GM23338 (cell line): Measurements from ENCODE around the gene ZNF230. TPM values are rescaled to one million over a fixed set of nuclear protein-coding genes. Genes with fewer than 3 reads are reported as not detected.

Experiments used
- ATAC-seq: fragments of 200-7000 bp; cut with Tn5 transposase; 3 replicates; pipeline ENCODE4 v1.9.1; 2020
- DNase-seq: peaks from one replicate; pipeline ENCODE4 v3.0.0-alpha.2; 2015; ENCODE audit warnings: low spot score
- H2AFZ ChIP-seq: fragments of 200-600 bp; sonication (generic); 2 replicates; pipeline ENCODE4 v1.8.0; 2016; ENCODE audit warnings: antibody characterized with exemption, mild to moderate bottlenecking, moderate library complexity
- H3F3A ChIP-seq: fragments of 200-600 bp; sonication (generic); replicated peaks from 2 replicates; pipeline ENCODE4 v1.8.0; 2017; ENCODE audit warnings: antibody characterized with exemption, mixed run types, low read depth
- H3K27ac ChIP-seq: fragments of 200-600 bp; sonication (generic); 2 replicates; pipeline ENCODE4 v1.6.1; 2016; ENCODE audit warnings: low read depth
- H3K27me3 ChIP-seq: fragments of 200-600 bp; sonication (generic); 2 replicates; pipeline ENCODE4 v1.8.0; 2016; ENCODE audit warnings: mild to moderate bottlenecking, mixed run types, moderate library complexity; ENCODE audit not compliant: insufficient read depth
- H3K36me3 ChIP-seq: fragments of 200-600 bp; sonication (generic); 2 replicates; pipeline ENCODE4 v1.8.0; 2016; ENCODE audit warnings: mild to moderate bottlenecking; ENCODE audit not compliant: insufficient read depth
- H3K4me1 ChIP-seq: fragments of 200-600 bp; sonication (generic); 2 replicates; pipeline ENCODE4 v1.8.0; 2016; ENCODE audit warnings: mild to moderate bottlenecking, moderate library complexity; ENCODE audit not compliant: insufficient read depth
- H3K4me2 ChIP-seq: fragments of 200-600 bp; sonication (generic); 2 replicates; pipeline ENCODE4 v1.7.1; 2017; ENCODE audit warnings: mixed run types
- H3K4me3 ChIP-seq: fragments of 200-600 bp; sonication (generic); 2 replicates; pipeline ENCODE4 v1.6.1; 2016; ENCODE audit warnings: mixed run types
- H3K79me2 ChIP-seq: fragments of 200-600 bp; sonication (generic); replicated peaks from 2 replicates; pipeline ENCODE4 v1.8.0; 2017; ENCODE audit warnings: mild to moderate bottlenecking; ENCODE audit not compliant: insufficient read depth
- H3K9me2 ChIP-seq: fragments of 200-600 bp; sonication (generic); 2 replicates; pipeline ENCODE4 v1.8.0; 2017; ENCODE audit not compliant: insufficient read depth
- H4K20me1 ChIP-seq: fragments of 200-600 bp; sonication (generic); replicated peaks from 2 replicates; pipeline ENCODE4 v1.8.0; 2017; ENCODE audit warnings: mild to moderate bottlenecking; ENCODE audit not compliant: insufficient read depth
- H3K27ac Mint-ChIP-seq: 2 replicates; pipeline ENCODE4 v1.8.0; 2020; ENCODE audit warnings: inconsistent platforms, mild to moderate bottlenecking, moderate library complexity, mixed read lengths
- H3K27me3 Mint-ChIP-seq: 3 replicates; pipeline ENCODE4 v1.8.0; 2022; ENCODE audit warnings: low read depth, mild to moderate bottlenecking, moderate library complexity, mixed read lengths, inconsistent platforms; ENCODE audit not compliant: insufficient read depth, poor library complexity
- H3K36me3 Mint-ChIP-seq: 3 replicates; pipeline ENCODE4 v1.8.0; 2021; ENCODE audit warnings: low read depth, mild to moderate bottlenecking, inconsistent platforms, moderate library complexity, mixed read lengths
- H3K4me1 Mint-ChIP-seq: 3 replicates; pipeline ENCODE4 v1.8.0; 2020; ENCODE audit warnings: mild to moderate bottlenecking, inconsistent platforms, mixed read lengths
- H3K4me3 Mint-ChIP-seq: 3 replicates; pipeline ENCODE4 v1.8.0; 2021; ENCODE audit warnings: moderate library complexity, mild to moderate bottlenecking, inconsistent platforms, mixed read lengths
- H3K9me3 Mint-ChIP-seq: 3 replicates; pipeline ENCODE4 v1.8.0; 2020; ENCODE audit warnings: moderate library complexity, mild to moderate bottlenecking, inconsistent platforms, mixed read lengths
- CREB1 ChIP-seq: fragments of 250-450 bp; sonication (Bioruptor Pico); IDR thresholded peaks from 2 replicates; pipeline ENCODE4 v1.5.0; 2020; ENCODE audit warnings: low read depth, mild to moderate bottlenecking, moderate library complexity
- ETS1 ChIP-seq: IDR thresholded peaks from 2 replicates; pipeline ENCODE4 v1.6.1; 2016; ENCODE audit warnings: antibody characterized with exemption
- EZH2 ChIP-seq: fragments of 200-600 bp; sonication (generic); IDR thresholded peaks from one replicate; pipeline ENCODE4 v1.8.0; 2017; ENCODE audit warnings: antibody characterized with exemption, mild to moderate bottlenecking, low read depth; ENCODE audit not compliant: unreplicated experiment
- EZH2phosphoT487 ChIP-seq: fragments of 200-600 bp; sonication (generic); IDR thresholded peaks from one replicate; pipeline ENCODE4 v1.8.1; 2018; ENCODE audit warnings: antibody characterized with exemption; ENCODE audit not compliant: unreplicated experiment
- JUNB ChIP-seq: IDR thresholded peaks from one replicate; pipeline ENCODE4 v1.6.1; 2016; ENCODE audit warnings: antibody characterized with exemption; ENCODE audit not compliant: unreplicated experiment
- NANOG ChIP-seq: IDR thresholded peaks from 2 replicates; pipeline ENCODE4 v1.6.1; 2016; ENCODE audit warnings: antibody characterized with exemption, borderline replicate concordance
- POLR2AphosphoS5 ChIP-seq: IDR thresholded peaks from 2 replicates; pipeline ENCODE4 v1.6.1; 2016; ENCODE audit warnings: antibody characterized with exemption, low read depth
- REST ChIP-seq: IDR thresholded peaks from one replicate; pipeline ENCODE4 v1.6.1; 2018; ENCODE audit warnings: antibody characterized with exemption; ENCODE audit not compliant: unreplicated experiment
- STAT1 ChIP-seq: IDR thresholded peaks from one replicate; pipeline ENCODE4 v1.6.1; 2016; ENCODE audit warnings: antibody characterized with exemption; ENCODE audit not compliant: unreplicated experiment
- ZNF114 ChIP-seq: fragments of 250-450 bp; sonication (Bioruptor Pico); IDR thresholded peaks from 2 replicates; pipeline ENCODE4 v1.5.0; 2020; ENCODE audit warnings: mild to moderate bottlenecking, moderate library complexity
- ZNF331 ChIP-seq: fragments of 250-450 bp; sonication (Bioruptor Pico); IDR thresholded peaks from 2 replicates; pipeline ENCODE4 v1.5.0; 2020; ENCODE audit warnings: low read depth, mild to moderate bottlenecking, moderate library complexity
- polyA plus RNA-seq: library from polyadenylated mRNA; unstranded; fragments of >200 nt; fragmentation: Nextera tagmentation; extraction: Ambion mirVana; gene quantifications from 2 replicates; pipeline ENCODE4 v1.2.1, GENCODE V29; 2016
- small RNA-seq: library from RNA; depleted of rRNA; stranded (forward); fragments of <200 nt; gene quantifications from one replicate; pipeline ENCODE3, GENCODE V24; 2014; ENCODE audit warnings: low replicate concordance
- total RNA-seq: library from RNA; depleted of rRNA; stranded (reverse); fragments of >200 nt; shearing (Covaris generic); gene quantifications from 2 replicates; pipeline ENCODE4 v1.2.3, GENCODE V29; 2014; rRNA removed

ZNF230 gene
- total and polyA plus RNA-seq, 2 experiments from 2014 or later = 1.8 to 2.2 TPM

GRCh38 chr19:44061038-44061437 is 58.3 kb downstream of the ZNF230 start:
- no peak overlapping the region for H3K27ac Mint-ChIP-seq
- H3K36me3 ChIP-seq = peaks cover 33% of the 10 kb centered on the region
- no peak for TF ChIP-seq ETS1
- no peak for TF ChIP-seq NANOG
- no peak for TF ChIP-seq ZNF114 (CRISPR knock-in tag)
- no peak for TF ChIP-seq REST
- no peak for TF ChIP-seq ZNF331 (CRISPR knock-in tag)
- no peak for TF ChIP-seq EZH2
- TF ChIP-seq STAT1 = no peak
- TF ChIP-seq CREB1 (CRISPR knock-in tag) = no peak
- TF ChIP-seq POLR2AphosphoS5 = no peak
- TF ChIP-seq JUNB = no peak
- TF ChIP-seq EZH2phosphoT487 = no peak
- ATAC-seq (no peak), DNase-seq (no peak)
- H3K4me2 ChIP-seq = no peak overlapping the region
- H3K4me1 Mint-ChIP-seq = no peaks in the 10 kb centered on the region
- H3K27me3 Mint-ChIP-seq = peaks cover 2% of the 10 kb centered on the region
- H3K36me3 Mint-ChIP-seq = peaks cover 79% of the 10 kb centered on the region
- H3K79me2 ChIP-seq = no peaks in the 10 kb centered on the region
- H3K27ac ChIP-seq = no peak overlapping the region
- H3K4me3 Mint-ChIP-seq = no peak overlapping the region
- H3K4me1 ChIP-seq = no peaks in the 10 kb centered on the region
- H3K9me2 ChIP-seq = peaks cover 6% of the 10 kb centered on the region; the same call in 1 of the 2 replicates
- no peak overlapping the region for H3K4me3 ChIP-seq
- no peaks in the 10 kb centered on the region for H4K20me1 ChIP-seq
- H3K9me3 Mint-ChIP-seq = peaks cover 15% of the 10 kb centered on the region
- no peaks in the 10 kb centered on the region for H3F3A ChIP-seq
- H2AFZ ChIP-seq = no peak overlapping the region
- no peaks in the 10 kb centered on the region for H3K27me3 ChIP-seq

Small RNA genes within 50 kb of the gene (small RNA-seq; reads per million reads assigned to genes)
- gene AC006213.5 = not detected

Other genes with a start within 250 kb of the ZNF230 start
- 6.3 and 13.2 TPM in 2 replicates for gene SMG9, start 248.0 kb upstream of the ZNF230 start, total RNA-seq
- gene SMG9, start 248.0 kb upstream of the ZNF230 start, polyA plus RNA-seq = 14.0 and 15.7 TPM in 2 replicates
- 3.2 and 3.4 TPM in 2 replicates for gene KCNN4, start 222.0 kb upstream of the ZNF230 start, total RNA-seq
- 0.75 and 0.86 TPM in 2 replicates for gene KCNN4, start 222.0 kb upstream of the ZNF230 start, polyA plus RNA-seq
- gene LYPD5, start 200.5 kb upstream of the ZNF230 start, total RNA-seq = 0.54 and 1.1 TPM in 2 replicates
- gene LYPD5, start 200.5 kb upstream of the ZNF230 start, polyA plus RNA-seq = 0.61 and 1.5 TPM in 2 replicates
- 8.7 and 12.0 TPM in 2 replicates for gene ZNF283, start 175.6 kb upstream of the ZNF230 start, total RNA-seq
- gene ZNF283, start 175.6 kb upstream of the ZNF230 start, polyA plus RNA-seq = 3.0 and 3.1 TPM in 2 replicates
- gene ZNF404, start 119.0 kb upstream of the ZNF230 start, total RNA-seq = 3.7 and 3.9 TPM in 2 replicates
- 3.9 and 5.0 TPM in 2 replicates for gene ZNF404, start 119.0 kb upstream of the ZNF230 start, polyA plus RNA-seq
- gene ZNF45, start 67.7 kb upstream of the ZNF230 start, total RNA-seq = 9.6 and 13.2 TPM in 2 replicates
- gene ZNF45, start 67.7 kb upstream of the ZNF230 start, polyA plus RNA-seq = 3.3 and 4.1 TPM in 2 replicates
- gene ZNF221, start 51.7 kb upstream of the ZNF230 start, total RNA-seq = 9.2 and 14.0 TPM in 2 replicates
- gene ZNF221, start 51.7 kb upstream of the ZNF230 start, polyA plus RNA-seq = 1.5 and 1.6 TPM in 2 replicates
- 6.0 and 7.8 TPM in 2 replicates for gene ZNF155, start 18.8 kb upstream of the ZNF230 start, total RNA-seq
- 2.9 and 3.8 TPM in 2 replicates for gene ZNF155, start 18.8 kb upstream of the ZNF230 start, polyA plus RNA-seq
- gene ZNF222, start 22.4 kb downstream of the ZNF230 start, total RNA-seq = 2.3 and 3.4 TPM in 2 replicates
- 2.6 and 2.8 TPM in 2 replicates for gene ZNF222, start 22.4 kb downstream of the ZNF230 start, polyA plus RNA-seq
- 5.8 and 8.2 TPM in 2 replicates for gene ZNF223, start 49.1 kb downstream of the ZNF230 start, total RNA-seq
- gene ZNF223, start 49.1 kb downstream of the ZNF230 start, polyA plus RNA-seq = 3.3 TPM in 2 replicates
- 3.1 and 4.0 TPM in 2 replicates for gene ZNF284, start 69.2 kb downstream of the ZNF230 start, total RNA-seq
- 1.4 and 1.5 TPM in 2 replicates for gene ZNF284, start 69.2 kb downstream of the ZNF230 start, polyA plus RNA-seq
- 15.8 and 16.5 TPM in 2 replicates for gene ZNF224, start 91.4 kb downstream of the ZNF230 start, total RNA-seq
- 5.9 and 9.4 TPM in 2 replicates for gene ZNF224, start 91.4 kb downstream of the ZNF230 start, polyA plus RNA-seq
- gene ZNF225, start 110.4 kb downstream of the ZNF230 start, total RNA-seq = 3.8 and 4.8 TPM in 2 replicates
- 1.8 TPM in 2 replicates for gene ZNF225, start 110.4 kb downstream of the ZNF230 start, polyA plus RNA-seq
- 8.3 TPM in 2 replicates for gene ZNF234, start 138.6 kb downstream of the ZNF230 start, total RNA-seq
- gene ZNF234, start 138.6 kb downstream of the ZNF230 start, polyA plus RNA-seq = 3.7 and 4.7 TPM in 2 replicates
- gene ZNF226, start 162.1 kb downstream of the ZNF230 start, total RNA-seq = 11.7 and 18.5 TPM in 2 replicates
- gene ZNF226, start 162.1 kb downstream of the ZNF230 start, polyA plus RNA-seq = 7.6 and 10.5 TPM in 2 replicates
- gene ZNF227, start 209.6 kb downstream of the ZNF230 start, total RNA-seq = 14.5 and 18.2 TPM in 2 replicates
- gene ZNF227, start 209.6 kb downstream of the ZNF230 start, polyA plus RNA-seq = 6.6 and 8.7 TPM in 2 replicates